ENCODE data around the gene BAIAP2.

Gene BAIAP2

GRCh38 chr17:81085420-81085911, 50.5 kb downstream of the BAIAP2 start:
- no peak for DNase-seq (ENCODE audit: low read depth in 2 of 2)

GRCh38 chr17:81086789-81087551, 52.0 kb downstream of the BAIAP2 start:
- no peak for DNase-seq (ENCODE audit: low read depth in 2 of 2)

GRCh38 chr17:81090361-81091136, 55.6 kb downstream of the BAIAP2 start:
- DNase-seq (ENCODE audit: low read depth in 2 of 2): peak in 1 of 2 donors; percentile 13

GRCh38 chr17:81091154-81091553, 56.2 kb downstream of the BAIAP2 start:
- no peak for DNase-seq (ENCODE audit: low read depth in 2 of 2)

GRCh38 chr17:81091774-81092517, 57.0 kb downstream of the BAIAP2 start:
- DNase-seq (ENCODE audit: low read depth in 2 of 2): no peak

GRCh38 chr17:81092518-81093095, 57.7 kb downstream of the BAIAP2 start:
- DNase-seq (ENCODE audit: low read depth in 2 of 2): no peak

GRCh38 chr17:81093619-81094508, 58.9 kb downstream of the BAIAP2 start:
- DNase-seq (ENCODE audit: low read depth in 2 of 2): no peak

GRCh38 chr17:81094509-81095382, 59.8 kb downstream of the BAIAP2 start:
- peak; percentile 82 to 87 for DNase-seq (ENCODE audit: low read depth in 2 of 2)

- DNase-seq (ENCODE audit: low read depth in 2 of 2): peak in 1 of 2 donors; percentile 15
Measured at GRCh38 chr17:81095383-81095762, 60.4 kb downstream of the BAIAP2 start.

- no peak for DNase-seq (ENCODE audit: low read depth in 2 of 2)
Measured at GRCh38 chr17:81096741-81097133, 61.8 kb downstream of the BAIAP2 start.

- DNase-seq (ENCODE audit: low read depth in 2 of 2): peak; percentile 44 to 55
Measured at GRCh38 chr17:81097134-81097942, 62.4 kb downstream of the BAIAP2 start.

GRCh38 chr17:81097943-81098308, 63.0 kb downstream of the BAIAP2 start:
- DNase-seq (ENCODE audit: low read depth in 2 of 2): peak in 1 of 2 donors; percentile 34

GRCh38 chr17:81099888-81100287, 64.9 kb downstream of the BAIAP2 start:
- DNase-seq (ENCODE audit: low read depth in 2 of 2): no peak

GRCh38 chr17:81100668-81101067, 65.7 kb downstream of the BAIAP2 start:
- DNase-seq (ENCODE audit: low read depth in 2 of 2): no peak

GRCh38 chr17:81101614-81102306, 66.8 kb downstream of the BAIAP2 start:
- peak; percentile 80 to 85 for DNase-seq (ENCODE audit: low read depth in 2 of 2)

GRCh38 chr17:81102352-81102751, 67.4 kb downstream of the BAIAP2 start:
- no peak for DNase-seq (ENCODE audit: low read depth in 2 of 2)

- no peak for DNase-seq (ENCODE audit: low read depth in 2 of 2)
Measured at GRCh38 chr17:81102869-81103268, 67.9 kb downstream of the BAIAP2 start.

GRCh38 chr17:81103379-81103778, 68.4 kb downstream of the BAIAP2 start:
- no peak for DNase-seq (ENCODE audit: low read depth in 2 of 2)

All from stimulated activated CD8-positive, alpha-beta memory T cell treated with anti-CD3 and anti-CD28 coated beads, Interleukin-2, amount 100 ng/mL, for 48 hours (primary cell).